NCI-H2029 treated with DMSO at 0.1 percent for 48 hours (cell line): ENCODE measurements around the gene GFRA1.
"Not testable (repeated sequence)": the region's sequence is repeated elsewhere in the genome, so short reads cannot be mapped to it uniquely, and the experiment has no call there.

ENCODE experiments used
- DNase-seq: peaks from one replicate; lab custom pipeline; 2025; lab: John Stamatoyannopoulos, UW

Gene GFRA1

GRCh38 chr10:116063107-116063506 lies 209.9 kb downstream of the GFRA1 start:
- no peak for DNase-seq

DNA sequence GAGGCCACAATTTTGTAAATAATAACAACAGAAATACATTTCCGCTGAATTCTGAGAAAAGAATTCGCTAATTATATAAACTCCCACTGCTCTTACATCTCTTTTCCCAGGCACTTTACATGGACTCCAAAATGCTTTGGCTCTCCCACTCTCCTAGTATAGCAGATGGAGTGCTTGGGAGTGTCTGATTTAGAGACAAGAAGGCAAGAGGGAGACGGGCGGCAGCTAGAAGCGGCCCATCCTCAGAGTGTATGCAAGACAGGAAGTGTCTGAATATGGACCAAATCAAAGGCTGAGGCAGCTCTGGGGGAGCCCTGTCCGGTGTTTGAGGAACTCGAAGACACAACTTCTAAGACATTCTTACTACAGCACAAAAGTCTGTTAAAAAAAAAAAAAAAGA lies 212.1 kb downstream of the GFRA1 start:
- DNase-seq, result no peak

DNA sequence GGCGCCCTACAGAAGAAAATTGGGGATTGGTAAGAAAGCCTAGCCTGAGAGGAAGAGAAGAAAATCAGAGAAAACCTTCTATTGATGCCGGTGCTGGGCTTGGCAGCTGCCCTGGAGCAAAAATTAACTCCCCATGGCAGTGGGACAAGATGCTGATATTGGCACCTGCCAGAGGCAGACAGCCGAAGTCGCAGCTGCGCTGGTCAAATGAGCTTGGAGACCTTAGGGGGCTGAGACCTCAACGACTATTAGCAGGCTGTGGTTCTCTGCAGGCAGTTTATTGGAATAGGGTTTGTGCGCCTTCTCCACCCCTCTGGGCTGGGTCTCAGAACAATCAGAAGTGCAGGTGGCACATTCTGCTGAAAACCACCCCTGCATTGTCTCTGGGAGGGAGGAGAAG lies 213.7 kb downstream of the GFRA1 start:
- DNase-seq, result no peak

DNA sequence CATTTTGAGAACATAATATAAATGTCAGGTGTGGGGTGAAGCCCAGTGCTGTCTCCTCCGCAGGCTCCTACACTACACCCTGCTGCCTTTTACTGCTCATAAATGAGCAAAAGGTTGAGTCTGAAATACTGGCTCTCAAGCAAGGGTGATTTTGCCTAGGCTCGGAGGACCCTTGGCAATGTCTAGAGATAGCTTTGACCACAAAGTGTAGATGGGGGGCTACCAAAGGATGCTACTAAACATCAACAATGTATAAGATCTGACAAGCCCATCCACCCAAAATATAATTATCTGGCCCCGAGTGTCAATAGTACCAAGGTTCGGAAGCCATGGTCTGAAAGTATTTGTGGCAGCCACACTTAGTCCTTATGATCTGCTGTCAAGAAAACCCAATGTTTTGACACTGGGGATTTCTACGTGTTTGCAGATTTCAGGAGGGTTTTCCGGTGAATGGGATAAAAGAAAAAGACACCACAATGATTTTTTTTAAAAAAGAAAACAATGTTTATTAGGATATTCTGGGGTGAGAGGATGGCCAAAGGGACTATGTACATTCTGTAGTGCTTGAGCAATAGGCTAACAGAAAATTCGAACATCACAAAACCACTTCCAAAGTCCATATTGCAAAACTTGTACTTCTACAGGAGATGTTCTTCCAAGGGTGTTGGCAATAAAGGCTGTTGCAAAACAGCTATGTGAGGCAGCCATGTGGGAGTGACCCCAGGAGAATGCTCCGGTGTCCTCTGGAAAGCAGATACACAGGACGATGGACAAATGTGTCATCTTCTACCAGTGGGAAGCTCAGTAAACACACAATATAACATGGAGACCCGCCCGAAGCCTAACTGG lies 216.3 kb downstream of the GFRA1 start:
- no peak for DNase-seq

- DNase-seq, result no peak
Observed at GRCh38 chr10:116055917-116056252, 217.1 kb downstream of the GFRA1 start.

DNA sequence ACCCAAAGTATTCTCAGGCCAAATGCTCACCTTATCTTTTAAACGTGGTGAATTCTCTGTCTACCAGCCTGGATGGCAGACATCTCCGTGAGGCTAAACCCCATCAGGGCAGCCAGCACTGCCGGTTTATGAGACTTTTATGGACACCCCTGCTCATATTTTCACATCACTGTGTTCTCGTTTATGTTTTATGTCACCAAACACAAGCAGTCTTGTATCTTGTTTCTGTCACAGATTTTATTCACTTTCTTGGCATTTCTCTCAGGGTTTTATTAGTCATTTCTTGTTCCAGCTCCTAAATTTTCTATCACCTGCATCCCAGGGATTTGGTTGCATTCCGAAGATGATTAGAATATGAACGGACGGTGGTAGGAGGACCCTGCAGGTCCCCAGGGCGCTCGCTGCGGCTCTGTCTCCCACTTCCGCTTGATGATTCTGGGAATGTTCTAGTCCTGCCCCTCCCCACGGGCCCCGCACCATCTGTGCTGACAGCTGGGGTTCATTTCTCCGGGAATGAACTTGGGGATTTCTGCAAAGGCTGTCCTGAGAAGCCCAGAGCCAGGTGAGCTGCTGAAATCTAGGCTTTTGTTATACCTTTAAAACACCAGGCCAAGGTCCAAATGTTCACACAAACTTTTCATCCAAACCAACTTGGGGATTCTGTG lies 217.6 kb downstream of the GFRA1 start:
- DNase-seq, result no peak

- no peak for DNase-seq
Observed at GRCh38 chr10:116053910-116054309, 219.1 kb downstream of the GFRA1 start.

GRCh38 chr10:116053009-116053730 lies 219.8 kb downstream of the GFRA1 start:
- DNase-seq, result not testable (repeated sequence)

- DNase-seq, result not testable (repeated sequence)
Observed at GRCh38 chr10:116052522-116052921, 220.5 kb downstream of the GFRA1 start.

DNA sequence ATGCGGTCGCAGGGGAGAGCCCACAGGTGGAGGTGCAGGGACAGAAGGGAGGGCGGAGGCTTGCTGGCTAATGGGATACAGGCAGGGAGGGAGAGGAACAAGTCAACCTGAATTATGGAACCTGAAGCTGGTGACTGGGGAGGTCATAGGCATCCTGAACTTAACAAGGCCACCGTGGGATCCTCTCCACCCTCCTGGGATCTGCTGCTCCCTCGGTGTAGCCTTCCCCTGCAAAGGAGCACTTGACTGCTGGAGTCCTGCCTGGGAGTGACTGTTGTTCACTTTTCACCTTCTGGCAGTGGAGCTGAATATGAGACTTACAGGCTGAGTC lies 223.1 kb downstream of the GFRA1 start:
- no peak for DNase-seq

DNA sequence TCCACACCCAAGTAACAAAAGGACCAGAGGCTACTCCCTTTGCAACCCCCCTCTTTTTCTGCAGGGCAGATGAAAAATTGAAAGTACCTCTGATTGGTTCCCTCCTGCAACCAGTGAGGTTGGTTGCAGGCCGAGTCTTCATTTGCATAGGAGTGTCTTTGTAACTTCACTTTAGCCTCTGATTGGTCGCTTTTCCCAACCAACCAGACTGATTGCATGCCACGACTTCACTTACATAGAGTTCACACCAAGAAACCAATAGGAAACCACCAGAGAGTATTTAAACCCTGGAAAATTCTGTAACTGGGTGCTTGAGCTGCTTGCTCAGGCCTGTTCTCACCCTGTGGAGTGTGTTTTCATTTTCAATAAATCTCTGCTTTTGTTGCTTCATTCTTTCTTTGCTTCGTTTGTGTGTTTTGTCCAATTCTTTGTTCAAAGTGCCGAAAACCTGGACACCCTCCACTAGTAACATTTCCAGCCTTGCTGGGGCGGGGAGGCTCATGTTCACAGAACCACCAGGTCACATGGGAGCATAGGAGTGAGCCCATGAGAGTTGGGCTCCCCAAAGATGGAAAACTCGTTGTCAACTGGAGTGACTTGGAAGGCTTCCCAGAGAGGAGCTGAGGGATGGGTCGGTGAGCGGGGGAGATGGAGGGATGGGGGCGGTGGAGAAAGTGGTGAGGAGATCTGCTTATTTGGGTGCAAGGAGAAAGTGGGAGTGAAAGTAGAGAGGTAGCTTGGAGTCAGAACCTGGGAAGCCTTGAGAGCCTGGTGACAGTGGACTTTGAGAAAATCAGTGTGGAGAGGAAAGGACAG lies 223.6 kb downstream of the GFRA1 start:
- DNase-seq, result no peak

DNA sequence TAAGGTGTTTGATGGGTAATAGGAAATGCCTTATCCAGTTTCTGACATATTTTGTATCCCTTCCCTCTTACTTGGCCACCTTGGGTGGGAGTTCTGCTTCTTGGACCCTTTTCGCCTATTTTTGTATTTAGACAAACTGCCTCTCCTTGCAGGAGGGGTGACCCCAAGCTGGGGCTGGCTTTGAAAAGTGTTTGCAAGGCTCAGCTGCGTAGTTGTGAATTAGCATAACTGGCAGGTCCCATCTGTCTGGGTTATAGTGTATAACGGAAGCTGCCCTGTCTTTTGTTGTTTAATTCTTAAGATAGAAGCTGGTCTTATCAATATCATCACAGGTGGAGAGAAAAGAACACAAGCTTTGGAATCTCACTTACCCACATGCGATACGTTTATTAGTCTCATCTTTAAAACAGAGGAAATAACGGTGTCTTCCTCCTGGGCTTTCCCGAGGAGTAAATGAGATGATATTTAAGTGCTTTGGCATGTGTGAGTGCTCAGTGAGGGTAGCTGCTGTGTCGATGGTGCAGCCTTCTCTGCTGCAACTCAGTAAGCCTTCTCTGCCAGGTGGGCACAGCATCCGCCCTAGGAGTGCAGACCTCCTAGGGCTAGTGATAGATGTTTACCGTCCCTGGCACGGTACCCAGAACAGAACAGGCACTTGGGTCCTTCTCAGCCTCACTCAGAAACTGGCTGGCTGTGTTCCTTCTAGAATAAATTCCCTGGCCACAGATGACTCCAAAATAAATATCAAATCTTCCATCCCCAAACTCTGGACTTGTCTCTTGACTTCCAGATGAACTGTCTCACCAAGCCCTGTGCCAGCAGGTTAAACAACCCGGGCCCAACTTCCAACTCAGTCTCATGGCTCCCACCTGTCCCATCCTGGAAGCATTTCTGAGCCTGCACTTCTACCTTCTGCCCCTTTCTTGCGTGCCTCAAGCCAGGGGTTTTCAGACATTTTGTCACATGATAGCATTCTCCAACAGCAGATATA lies 227.3 kb downstream of the GFRA1 start:
- no peak for DNase-seq

GRCh38 chr10:116044801-116045248 lies 228.2 kb downstream of the GFRA1 start:
- no peak for DNase-seq

DNA sequence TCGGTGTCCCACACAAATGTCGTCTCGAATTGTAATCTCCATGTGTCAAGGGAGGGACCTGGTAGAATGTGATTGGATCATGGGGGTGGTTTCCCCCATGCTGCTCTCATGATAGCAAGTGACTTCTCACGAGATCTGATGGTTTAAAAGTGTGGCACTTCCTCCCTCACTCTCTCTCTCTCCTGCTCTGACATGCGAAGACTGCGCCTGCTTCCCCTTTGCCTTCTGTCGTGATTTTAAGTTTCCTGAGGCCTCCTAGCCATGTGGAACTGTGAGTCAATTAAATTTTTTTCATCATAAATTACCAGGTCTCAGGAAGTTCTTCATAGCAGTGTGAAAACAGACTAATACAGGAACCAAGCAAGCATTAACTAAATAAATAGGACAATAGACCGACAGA lies 229.1 kb downstream of the GFRA1 start:
- no peak for DNase-seq

- no peak for DNase-seq
Observed at GRCh38 chr10:116043304-116043703, 229.7 kb downstream of the GFRA1 start.

- no peak for DNase-seq
Observed at GRCh38 chr10:116041948-116042347, 231.1 kb downstream of the GFRA1 start.

GRCh38 chr10:116039612-116040011 lies 233.4 kb downstream of the GFRA1 start:
- DNase-seq, result no peak

- DNase-seq, result no peak
Observed at GRCh38 chr10:116038259-116038658, 234.7 kb downstream of the GFRA1 start.

DNA sequence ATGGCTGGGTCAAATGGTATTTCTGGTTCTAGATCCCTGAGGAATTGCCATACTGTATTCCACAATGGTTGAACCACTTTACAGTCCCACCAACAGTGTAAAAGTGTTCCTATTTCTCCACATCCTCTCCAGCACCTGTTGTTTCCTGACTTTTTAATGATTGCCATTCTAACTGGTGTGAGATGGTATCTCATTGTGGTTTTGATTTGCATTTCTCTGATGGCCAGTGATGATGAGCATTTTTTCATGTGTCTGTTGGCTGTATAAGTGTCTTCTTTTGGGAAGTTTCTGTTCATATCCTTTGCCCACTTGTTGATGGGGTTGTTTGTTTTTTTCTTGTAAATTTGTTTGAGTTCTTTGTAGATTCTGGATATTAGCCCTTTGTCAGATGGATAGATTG lies 237.6 kb downstream of the GFRA1 start:
- not testable (repeated sequence) for DNase-seq

DNA sequence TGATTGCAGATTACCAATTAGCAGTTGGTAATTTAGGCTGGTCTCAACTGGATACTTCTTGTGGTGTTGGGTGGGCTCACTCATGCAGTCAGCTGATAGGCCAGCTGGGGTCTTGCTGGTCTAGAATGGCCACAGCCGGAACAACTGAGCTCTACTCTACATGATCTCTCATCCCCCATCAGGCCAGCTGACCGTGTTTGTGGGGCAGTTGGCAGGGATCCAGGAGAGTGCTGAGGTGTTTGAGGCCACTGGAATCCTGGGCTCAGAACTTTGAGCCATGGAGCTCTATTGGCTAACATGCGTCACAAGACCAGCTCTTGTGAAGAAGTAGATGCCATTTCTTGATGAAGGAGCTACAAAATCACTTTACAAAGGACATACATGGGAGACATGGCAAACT lies 242.4 kb downstream of the GFRA1 start:
- no peak for DNase-seq

DNA sequence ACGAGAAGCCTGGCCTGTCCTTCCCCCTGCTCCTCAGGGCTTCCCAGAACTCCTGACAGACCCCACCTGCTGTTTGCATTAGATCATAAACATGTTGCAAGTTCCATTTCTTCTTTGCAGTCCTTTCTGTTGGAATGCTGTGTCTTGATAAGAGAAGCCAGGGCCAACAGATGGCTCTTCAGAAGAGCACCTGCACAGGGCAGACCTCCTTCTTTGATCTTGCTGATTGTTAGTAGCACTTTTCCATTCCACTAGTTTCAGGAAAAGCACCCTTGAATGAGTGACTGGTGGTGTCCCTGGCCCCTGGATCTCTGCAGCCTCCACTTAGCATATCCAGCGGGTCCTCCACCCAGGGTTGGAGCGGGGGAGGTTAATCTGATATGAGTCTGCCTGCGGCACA lies 243.2 kb downstream of the GFRA1 start:
- no peak for DNase-seq
